Measurements from ENCODE around the gene PRPF4.
"Not testable (repeated sequence)": the region's sequence is repeated elsewhere in the genome, so short reads cannot be mapped to it uniquely, and the experiment has no call there.

The PRPF4 gene

DNA sequence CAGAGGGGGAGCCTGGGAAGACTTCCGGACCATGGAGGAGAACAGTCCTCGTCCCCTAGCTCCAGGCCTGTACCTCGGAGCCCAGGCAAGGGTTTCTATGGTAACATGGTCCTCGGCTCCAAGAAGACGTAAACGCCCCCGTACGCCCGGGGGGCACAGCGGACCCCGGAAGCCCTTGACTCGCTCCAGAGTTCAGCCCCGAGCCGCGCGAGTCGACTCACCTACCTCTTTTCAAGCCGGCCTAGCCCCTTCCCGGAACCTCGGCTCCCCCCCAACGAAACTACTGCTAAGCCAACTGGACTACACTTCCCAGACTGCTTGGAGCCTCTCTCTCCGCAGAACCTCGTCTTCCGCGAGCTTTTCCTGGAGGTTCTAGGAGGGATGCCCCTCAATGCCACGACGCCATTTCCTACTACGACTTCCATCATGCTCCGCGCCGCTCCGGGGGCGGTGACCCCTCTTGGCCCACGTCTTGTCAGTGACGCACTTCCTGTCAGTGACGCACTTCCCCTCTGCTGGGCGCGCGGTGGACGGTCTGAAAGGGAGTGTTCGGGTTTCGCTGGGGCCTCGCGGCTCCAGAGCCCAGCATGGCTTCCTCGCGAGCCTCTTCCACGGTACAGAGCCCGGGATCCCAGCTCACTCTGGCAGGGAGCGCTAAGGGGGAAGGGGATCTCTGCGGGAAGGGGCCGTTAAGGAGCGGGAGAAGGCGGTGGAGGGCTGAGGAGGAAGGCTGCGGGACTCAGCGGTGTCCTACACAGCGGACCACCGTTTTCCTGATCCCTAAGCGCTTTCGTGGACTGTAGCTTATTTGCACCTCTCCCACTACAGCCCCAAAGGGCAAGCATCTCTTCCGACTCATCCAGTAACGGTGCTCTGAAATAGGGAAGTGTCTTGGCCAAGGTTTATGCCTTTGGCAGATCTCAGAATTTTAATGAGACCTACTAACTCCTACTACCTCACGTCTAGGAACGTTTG, at the start of gene PRPF4, which contains the start of gene CDC26:
Gene PRPF4, plus strand, starts transcription at position 502 of the 975 bp plus-strand sequence. Its CDS starts 86 bp downstream, at position 588.
Gene CDC26, minus strand, starts transcription at position 416 of the 975 bp plus-strand sequence. CDS start 3,065 bp downstream, outside the sequence.
- DNase-seq: peak; percentile 96 to 98

DNA sequence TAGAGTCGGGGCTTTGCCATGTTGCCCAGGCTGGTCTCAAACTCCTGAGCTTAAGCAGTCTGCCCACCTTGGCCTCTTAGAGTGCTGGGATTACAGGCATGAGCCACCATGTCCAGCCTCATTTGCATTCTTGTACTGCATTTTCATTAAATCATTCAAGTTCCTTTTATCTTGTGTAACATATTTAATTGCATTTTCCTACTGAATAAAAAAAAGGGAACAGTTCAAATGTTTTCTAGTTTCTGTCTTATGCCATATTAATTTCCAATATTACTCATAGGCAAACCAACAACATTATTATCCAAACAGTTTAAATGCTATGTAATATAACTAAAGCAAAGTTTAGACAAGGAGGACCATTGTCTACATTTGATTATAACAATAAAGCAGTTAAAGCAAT, 48.0 kb upstream of the PRPF4 start:
- no peak for DNase-seq

DNA sequence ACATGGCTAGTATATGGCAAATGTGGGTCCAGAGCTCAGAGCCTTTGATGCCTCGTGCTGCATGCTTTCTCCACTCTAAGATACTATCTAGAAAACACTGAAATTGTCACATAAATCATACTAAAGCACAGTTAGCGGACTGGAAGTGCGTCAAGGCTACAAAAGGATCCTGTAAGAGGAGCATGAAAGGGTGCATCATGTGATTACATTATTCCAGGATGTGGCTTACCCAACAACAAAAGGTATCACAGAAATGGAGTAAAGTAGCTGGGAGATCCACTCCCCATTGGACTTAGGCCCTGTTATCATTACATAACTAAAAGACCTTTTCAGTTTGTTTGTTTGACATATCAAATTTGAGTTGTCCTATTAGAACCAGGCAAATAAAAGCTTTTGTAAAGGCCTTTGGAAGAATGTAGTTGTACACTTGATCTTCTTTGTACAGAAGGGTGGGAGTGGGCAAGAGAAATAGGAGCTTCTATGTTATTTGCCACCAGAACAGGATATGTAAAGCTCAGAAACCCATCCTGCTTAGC, 47.3 kb upstream of the PRPF4 start:
- no peak for DNase-seq

DNA sequence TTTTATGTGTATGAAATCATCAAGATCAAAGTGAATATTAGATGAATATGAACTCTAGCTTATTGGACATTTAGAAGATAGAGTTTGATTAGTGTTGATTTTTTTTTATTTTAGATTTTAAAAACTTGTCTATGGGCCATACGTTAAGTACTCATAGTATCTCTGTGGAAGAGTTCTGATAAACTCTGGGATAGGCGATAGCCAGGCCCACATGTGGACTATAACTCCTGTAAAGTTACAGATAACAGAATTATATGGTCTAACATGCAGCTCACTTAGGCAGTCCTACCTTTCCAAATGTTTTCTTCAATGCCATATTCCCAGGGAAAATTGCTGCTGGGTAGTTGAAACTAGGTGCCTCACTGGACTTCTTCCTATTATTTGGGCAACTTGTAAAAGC, 43.8 kb upstream of the PRPF4 start:
- no peak for DNase-seq

DNA sequence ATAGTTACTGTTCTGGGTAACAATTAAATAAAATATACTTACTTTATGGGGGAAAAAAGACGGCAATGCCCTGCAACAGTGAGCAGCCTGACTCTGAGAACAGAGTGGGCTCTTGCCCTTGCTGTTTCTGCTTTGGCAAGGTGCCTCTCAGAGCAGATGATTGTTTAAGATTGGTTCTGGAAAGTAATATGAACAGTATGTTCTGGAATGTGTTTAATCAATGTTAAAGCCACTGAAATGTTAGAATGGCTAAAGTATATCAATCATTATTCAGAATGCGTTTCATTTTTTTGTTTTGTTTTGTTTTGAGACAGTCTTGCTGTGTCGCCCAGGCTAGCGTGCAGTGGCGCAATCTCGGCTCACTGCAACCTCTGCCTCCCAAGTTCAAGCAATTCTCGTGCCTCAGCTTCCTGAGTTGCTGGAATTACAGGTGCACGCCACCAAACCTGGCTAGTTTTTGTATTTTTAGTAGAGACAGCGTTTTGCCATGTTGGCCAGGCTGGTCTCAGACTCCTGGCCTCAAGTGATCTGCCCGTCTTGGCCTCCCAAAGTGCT, 39.7 kb upstream of the PRPF4 start:
- not testable (repeated sequence) for DNase-seq

DNA sequence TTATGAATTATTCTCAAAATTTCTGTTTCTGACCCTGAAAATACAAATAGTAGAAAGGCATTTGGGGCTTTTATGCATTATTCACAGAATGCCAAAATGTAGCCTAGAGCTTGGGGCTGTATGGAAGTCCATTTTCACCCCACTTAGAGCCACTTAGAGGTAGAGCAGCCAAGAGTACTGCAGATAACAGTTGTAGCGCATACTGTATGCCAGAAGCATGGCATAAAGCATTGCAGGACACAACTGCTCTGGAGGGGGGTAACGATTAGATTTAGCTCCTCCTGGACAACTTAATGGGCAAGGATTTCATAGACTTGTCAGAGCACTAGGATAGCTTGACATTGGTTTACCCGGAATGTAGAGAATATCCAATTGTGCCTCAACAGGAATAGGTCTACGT, 38.4 kb upstream of the PRPF4 start:
- no peak for DNase-seq

DNA sequence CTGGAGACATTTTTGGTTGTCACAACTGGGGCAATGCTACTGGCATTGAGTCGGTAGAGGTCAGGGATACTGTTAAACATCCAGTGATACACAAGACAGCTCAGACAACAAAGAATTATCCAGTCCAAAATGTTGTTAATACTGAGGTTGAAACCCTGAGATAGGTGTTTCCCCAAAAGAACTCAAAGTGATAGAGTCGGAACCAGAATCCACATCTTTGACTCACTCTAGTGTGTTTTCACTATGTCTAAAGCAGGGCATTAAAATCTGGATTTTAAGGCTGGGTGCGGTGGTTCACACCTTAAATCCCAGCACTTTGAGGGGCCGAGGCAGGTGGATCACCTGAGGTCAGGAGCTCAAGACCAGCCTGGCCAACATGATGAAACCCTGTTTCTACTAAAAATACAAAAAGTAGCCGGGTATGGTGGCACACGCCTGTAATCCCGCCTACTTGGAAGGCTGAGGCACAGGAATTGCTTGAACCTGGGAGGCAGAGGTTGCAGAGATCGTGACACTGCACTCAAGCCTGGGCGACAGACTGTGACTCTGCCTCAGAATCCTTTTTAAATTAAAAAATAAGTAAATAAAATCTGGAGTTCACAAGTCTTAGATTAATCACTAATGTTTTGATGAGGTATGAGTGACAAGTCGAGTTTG, 37.1 kb upstream of the PRPF4 start:
- no peak for DNase-seq

DNA sequence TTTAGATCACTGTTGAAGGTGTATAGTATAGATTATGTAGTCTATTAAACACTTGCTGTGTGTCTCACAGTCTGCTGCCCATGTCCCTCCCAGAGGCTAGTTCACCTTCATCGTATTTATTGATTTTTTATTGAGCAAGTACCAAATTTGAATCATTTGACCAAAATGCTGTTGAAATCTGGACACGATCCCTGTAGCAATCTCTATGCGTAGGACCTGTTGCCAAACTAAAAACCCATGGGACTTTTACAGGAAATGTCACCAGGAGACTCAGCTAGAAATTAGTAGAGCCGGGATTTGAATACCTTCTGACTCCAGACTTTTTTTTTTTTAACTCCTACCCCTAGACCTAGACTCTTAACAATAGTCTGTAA, 36.6 kb upstream of the PRPF4 start:
- no peak for DNase-seq

DNA sequence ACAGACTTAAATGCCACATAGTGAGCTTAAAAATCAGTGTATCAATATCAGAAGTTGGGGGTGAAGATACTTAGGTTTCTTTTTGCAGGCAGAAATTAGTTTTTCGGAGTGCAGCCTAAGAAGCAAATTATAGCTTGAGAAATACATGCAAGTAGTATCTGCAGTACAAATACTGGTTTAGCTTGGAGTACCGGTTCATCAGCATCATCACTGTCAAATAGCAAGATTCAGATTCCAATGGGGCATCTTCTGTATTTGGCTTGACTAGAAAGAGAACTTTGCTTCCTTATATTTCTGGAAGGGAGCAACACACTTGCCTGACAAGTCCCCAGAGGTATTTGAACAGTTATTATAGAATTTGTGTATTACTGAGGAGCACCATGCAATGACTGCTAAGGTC, 34.3 kb upstream of the PRPF4 start:
- no peak for DNase-seq

DNA sequence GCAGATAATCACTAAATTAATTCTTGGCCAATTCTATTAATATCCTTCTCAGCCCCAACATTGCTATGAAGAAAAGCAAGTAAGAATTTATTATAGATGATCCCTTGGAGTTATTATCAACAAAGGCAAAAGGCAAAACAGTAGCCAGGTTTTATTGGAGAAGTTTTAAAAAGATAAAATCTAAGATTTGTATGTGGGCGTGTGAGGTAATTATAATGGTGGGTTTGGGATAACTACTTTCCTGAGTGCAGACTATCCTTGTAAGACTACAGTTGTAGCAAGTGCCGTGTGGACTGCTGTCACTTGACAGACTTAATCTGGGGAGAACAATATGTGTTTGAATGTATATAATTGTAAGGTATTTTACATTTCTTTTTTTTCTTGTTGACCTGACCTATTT, 30.9 kb upstream of the PRPF4 start:
- no peak for DNase-seq

DNA sequence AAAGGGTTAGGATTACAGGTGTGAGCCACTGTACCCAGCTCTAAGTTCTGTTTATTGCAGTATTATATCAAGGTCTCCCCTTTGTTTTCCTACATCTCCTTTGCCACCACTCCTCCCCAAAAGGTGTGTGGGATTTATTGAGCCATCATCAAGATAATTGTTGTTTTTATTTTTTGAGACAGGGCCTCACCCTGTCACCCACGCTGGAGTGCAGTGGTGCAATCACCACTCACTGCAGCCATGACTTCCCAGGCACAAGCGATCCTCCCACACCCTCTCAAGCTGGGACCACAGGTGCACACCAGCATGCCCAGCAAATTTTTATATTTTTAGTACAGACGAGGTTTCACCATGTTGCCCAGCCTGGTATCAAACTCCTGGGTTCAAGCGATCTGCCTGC, 29.6 kb upstream of the PRPF4 start:
- DNase-seq: no peak

DNA sequence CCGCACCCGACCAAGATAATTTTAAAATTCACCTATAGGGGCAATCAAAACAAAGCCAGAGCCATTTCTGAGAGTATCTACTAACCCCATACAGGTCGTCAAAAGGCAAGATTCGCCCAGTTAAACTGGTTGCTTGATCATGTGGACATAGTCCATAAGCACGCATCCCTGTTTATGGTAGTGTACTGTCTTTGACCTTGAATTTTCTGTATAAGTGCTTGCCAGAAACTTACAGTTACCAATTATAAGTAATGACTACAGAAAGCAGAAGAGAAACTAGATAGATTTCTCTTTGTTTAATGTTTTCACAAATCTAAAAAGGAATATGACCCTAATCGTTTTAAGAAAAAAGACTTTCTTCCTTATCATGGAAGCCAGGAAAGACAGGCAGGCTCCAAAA, 28.5 kb upstream of the PRPF4 start:
- DNase-seq: no peak

DNA sequence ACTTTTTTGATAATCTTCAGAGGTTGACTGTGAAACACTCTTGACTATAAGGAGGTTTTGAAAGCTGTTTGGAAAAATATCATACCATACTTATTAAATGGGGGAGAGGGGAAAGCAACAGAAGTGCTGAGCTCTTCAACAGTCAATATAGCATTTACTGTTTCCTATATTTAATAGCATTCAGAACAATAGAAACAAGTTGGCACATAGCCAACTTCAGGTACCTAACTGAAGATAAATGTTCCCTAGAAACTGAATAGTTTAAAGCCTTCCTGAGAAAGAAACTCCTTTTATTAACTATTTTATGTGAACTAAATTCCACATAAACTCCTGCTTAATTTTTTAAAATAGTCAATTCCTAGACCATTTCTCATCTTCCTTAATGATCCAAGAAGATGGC, 27.8 kb upstream of the PRPF4 start:
- no peak for DNase-seq

DNA sequence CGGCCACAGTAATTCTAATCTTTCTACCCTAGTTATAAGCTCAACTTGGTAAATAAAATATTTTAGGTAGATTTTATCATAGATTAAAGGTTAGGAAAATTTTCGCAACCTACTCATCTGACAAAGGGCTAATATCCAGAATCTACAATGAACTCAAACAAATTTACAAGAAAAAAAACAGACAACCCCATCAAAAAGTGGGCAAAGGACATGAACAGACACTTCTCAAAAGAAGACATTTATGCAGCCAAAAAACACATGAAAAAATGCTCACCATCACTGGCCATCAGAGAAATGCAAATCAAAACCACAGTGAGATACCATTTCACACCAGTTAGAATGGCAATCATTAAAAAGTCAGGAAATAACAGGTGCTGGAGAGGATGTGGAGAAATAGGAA, 25.8 kb upstream of the PRPF4 start:
- not testable (repeated sequence) for DNase-seq

DNA sequence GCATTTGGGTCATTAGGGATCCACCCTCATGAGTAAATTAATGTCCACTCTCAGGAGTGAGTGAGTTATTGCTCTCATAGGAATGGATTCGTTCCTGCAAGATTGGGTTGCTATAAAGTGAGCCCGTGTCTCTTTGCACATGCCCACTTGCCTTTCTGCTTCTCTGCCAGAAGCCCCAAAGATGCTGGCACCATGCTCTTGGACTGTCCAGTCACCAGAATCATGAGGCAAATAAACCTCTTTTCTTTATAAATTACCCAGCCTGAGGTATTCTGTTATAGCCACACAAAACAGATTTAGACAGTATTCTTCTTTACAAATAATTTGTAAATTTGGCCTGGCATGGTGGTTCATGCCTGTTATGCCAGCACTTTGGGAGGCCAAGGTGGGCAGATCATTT, 24.7 kb upstream of the PRPF4 start:
- no peak for DNase-seq

DNA sequence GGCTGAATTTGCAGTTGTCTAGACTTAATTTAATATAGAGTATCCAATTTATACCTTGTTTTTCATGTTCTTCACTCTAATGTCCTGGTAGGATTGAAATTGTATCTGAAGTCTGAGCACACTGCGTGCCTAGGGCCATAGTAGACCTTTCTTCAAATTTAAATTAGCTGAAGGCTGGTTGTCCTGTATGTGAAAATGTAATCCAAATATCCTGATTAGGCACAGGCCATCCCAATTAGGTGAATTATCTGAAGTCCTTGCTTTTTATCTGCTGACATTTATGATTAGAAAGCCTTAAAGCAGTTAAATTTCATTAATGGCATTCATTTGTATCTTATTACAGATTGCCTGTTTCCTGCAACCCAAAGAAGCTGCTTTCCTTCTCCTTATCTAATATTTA, 20.5 kb upstream of the PRPF4 start:
- no peak for DNase-seq

DNA sequence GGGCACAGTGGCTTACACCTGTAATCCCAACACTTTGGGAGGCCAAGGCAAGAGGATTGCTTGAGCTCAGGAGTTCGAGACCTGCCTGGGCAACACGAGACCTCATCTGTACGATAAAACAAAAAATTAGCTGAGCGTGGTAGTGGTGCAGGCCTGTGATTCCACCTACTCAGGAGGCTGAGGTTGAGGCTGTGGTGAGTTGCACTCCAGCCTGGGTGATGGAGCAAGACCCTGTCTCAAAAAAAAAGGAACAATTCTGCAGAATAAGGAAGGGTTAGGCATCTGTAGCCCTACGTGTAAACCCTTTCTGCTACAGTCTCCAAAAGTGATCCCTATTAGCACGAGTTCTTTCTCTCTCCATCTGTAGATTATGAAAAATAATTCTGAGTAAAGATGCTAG, 20.0 kb upstream of the PRPF4 start:
- no peak for DNase-seq

DNA sequence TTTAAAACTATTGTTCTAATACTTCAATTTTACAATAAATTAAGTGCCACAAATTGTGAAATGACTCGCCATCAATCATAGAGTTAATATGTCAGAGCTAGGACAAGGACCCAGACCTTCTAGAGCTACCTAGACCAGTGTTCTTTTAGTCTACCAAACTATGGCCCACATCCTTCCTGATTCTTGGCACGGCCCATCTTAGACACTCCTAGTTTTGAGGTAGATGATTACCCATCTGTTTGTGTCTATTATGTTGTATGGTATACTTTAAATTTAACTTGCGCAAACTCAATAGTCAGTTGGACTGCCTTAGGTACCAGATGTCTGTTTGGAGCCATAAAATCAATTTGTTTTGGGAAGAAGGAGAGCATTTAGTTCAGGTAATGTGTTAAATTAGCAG, 17.6 kb upstream of the PRPF4 start:
- DNase-seq: peak in 1 of 2 experiments; percentile 4

DNA sequence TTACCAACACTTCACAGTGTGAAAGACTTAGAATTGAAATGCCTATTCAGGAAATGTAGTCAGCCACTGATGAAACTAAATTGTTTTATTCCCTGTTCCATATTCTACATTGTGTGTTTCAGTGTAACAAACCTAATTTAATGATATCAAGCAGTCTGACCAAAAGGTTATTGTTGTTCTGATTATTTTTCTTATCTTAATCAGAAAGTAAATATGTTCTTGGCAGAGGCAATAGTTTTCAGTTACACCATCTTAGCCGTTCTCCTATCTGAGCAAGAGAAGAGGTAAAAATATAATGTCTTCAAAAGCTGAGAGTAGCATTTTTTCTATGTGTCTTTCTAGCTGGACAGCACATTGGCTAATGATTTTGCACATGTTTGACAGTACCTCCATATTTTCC, 17.2 kb upstream of the PRPF4 start:
- DNase-seq: no peak

DNA sequence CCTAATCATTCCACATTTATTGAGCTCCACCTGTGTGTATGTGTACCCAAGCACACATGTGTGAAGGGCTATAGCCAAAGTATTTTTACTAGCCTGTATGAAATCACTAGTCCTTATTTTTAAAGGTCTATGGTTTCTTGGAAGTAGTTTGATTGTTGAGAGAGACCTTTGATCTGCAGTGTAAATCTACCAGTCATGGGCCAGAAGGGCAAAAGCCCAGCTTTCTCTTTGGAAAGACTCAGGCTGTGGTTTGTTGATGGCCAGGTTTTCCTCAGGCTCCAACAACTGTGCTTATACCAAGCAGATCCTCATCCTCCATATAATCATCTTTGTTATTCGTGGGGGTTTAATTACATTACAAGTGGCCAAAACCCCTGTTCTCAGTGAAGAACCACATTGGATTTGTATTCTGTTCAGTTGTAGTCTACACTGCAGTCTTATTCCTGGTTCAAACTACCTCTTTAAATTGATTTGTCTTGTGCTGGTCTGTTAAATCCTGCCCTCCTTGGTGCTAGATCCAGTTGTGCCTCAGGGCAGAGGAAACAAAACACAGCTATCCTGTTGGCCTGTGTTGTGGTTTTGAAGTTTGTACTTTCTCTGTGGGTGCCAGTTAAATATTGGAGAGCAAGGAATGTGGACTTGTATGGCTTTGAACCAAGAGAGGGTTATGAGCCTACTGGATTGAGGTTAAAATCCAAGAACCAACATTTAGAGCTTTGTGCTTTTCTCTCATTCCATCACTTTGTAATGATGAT, 13.4 kb upstream of the PRPF4 start:
- no peak for DNase-seq

DNA sequence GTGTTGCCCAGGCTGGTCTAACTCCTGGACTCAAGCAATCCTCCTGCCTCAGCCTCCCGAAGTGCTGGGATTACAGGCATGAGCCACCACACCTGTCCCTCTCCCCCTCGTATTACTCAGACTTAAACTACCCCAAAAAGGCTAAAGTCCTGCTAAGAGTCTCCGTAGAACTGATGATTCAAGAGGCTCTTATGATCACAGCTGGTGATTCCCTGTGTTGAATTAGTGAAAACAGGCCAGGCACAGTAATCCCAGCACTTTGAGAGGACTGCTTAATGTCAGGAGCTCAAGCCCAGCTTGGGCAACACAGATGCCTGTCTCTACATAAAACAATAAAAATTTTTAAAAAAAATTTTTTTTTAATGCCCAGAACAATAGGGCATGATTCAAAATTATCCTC, 9.3 kb upstream of the PRPF4 start:
- no peak for DNase-seq

DNA sequence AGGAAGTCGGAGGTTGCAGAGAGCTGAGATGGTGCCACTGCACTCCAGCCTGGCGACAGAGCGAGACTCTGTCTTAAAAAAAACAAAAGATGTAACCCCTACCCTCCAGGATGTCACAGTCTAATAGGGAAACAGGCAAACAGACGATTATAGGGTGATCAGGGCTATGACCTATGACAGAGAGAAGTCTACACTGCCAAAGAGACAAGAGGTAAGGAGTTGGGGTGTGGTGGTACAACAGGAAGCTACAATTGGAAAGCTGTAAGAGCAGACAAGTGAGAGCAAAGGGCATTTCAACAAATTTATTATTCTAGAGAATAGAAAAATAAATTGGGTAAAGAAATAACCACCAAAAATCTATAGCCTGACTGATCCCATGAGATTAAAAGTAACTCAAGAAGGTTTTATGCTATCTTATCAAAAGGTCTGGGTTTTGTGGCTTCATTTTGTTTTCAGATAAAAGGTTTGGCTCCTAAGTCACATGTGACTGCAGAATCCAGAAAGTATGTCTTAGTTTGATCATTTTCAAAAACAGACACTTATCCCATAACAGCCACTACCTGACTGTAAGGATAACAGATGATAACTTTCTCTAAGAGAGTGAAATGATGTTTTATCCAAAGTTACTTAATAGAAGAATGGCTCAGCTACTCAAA, 7.4 kb upstream of the PRPF4 start:
- no peak for DNase-seq

Data from NCI-H2081 (cell line).